A172 (cell line): ENCODE measurements around the gene KIAA0825. TPM values are rescaled to one million over a fixed set of nuclear protein-coding genes. Genes with fewer than 3 reads are reported as not detected.

Source experiments
- DNase-seq: peaks from one replicate; pipeline ENCODE4 v3.0.0-alpha.2; 2015; ENCODE audit warnings: low spot score
- total RNA-seq: library from RNA; depleted of rRNA; stranded (reverse); fragments of >200 nt; shearing (Covaris generic); gene quantifications from 2 replicates; pipeline ENCODE4 v1.2.3, GENCODE V29; 2014

The KIAA0825 gene
- total RNA-seq, 1 experiment from 2014 or later = 2.8 TPM

GRCh38 chr5:94313188-94313587 lies 305.2 kb downstream of the KIAA0825 start:
- no peak for DNase-seq

GRCh38 chr5:94312298-94312697 lies 306.1 kb downstream of the KIAA0825 start:
- DNase-seq = no peak

GRCh38 chr5:94310833-94311232 lies 307.6 kb downstream of the KIAA0825 start:
- DNase-seq = no peak

- DNase-seq = no peak
These were observed 309.3 kb downstream of the KIAA0825 start for GRCh38 chr5:94309141-94309540.

GRCh38 chr5:94308442-94308841 lies 310.0 kb downstream of the KIAA0825 start:
- DNase-seq = no peak

- DNase-seq = no peak
These were observed 314.3 kb downstream of the KIAA0825 start for GRCh38 chr5:94304146-94304545.

GRCh38 chr5:94288937-94289336 lies 329.5 kb downstream of the KIAA0825 start:
- DNase-seq = peak; percentile 67

GRCh38 chr5:94285984-94286383 lies 332.4 kb downstream of the KIAA0825 start:
- no peak for DNase-seq

GRCh38 chr5:94283093-94283492 lies 335.3 kb downstream of the KIAA0825 start:
- DNase-seq = no peak

GRCh38 chr5:94281236-94281801 lies 337.1 kb downstream of the KIAA0825 start:
- no peak for DNase-seq

GRCh38 chr5:94276751-94277150 lies 341.7 kb downstream of the KIAA0825 start:
- DNase-seq = no peak

- DNase-seq = no peak
These were observed 342.4 kb downstream of the KIAA0825 start for GRCh38 chr5:94276048-94276447.

GRCh38 chr5:94274707-94275106 lies 343.7 kb downstream of the KIAA0825 start:
- no peak for DNase-seq

- no peak for DNase-seq
These were observed 350.2 kb downstream of the KIAA0825 start for GRCh38 chr5:94268226-94268625.

- no peak for DNase-seq
These were observed 351.0 kb downstream of the KIAA0825 start for GRCh38 chr5:94267350-94267899.

- DNase-seq = no peak
These were observed 352.2 kb downstream of the KIAA0825 start for GRCh38 chr5:94266170-94266569.

- no peak for DNase-seq
These were observed 355.3 kb downstream of the KIAA0825 start for GRCh38 chr5:94263068-94263467.

- DNase-seq = no peak
These were observed 358.3 kb downstream of the KIAA0825 start for GRCh38 chr5:94260096-94260495.

- DNase-seq = no peak
These were observed 364.2 kb downstream of the KIAA0825 start for GRCh38 chr5:94254214-94254613.

- DNase-seq = no peak
These were observed 367.4 kb downstream of the KIAA0825 start for GRCh38 chr5:94250985-94251384.

- no peak for DNase-seq
These were observed 369.0 kb downstream of the KIAA0825 start for GRCh38 chr5:94249430-94249829.

GRCh38 chr5:94248175-94248875 lies 370.1 kb downstream of the KIAA0825 start:
- DNase-seq = no peak

GRCh38 chr5:94245608-94246007 lies 372.8 kb downstream of the KIAA0825 start:
- no peak for DNase-seq
